ENCODE results near the gene ZNF175. TPM values are rescaled to one million over a fixed set of nuclear protein-coding genes. Genes with fewer than 3 reads are reported as not detected.

The ZNF175 gene
- total RNA-seq, 2 donors from 2014 or later = 10.8 to 11.3 TPM

DNA sequence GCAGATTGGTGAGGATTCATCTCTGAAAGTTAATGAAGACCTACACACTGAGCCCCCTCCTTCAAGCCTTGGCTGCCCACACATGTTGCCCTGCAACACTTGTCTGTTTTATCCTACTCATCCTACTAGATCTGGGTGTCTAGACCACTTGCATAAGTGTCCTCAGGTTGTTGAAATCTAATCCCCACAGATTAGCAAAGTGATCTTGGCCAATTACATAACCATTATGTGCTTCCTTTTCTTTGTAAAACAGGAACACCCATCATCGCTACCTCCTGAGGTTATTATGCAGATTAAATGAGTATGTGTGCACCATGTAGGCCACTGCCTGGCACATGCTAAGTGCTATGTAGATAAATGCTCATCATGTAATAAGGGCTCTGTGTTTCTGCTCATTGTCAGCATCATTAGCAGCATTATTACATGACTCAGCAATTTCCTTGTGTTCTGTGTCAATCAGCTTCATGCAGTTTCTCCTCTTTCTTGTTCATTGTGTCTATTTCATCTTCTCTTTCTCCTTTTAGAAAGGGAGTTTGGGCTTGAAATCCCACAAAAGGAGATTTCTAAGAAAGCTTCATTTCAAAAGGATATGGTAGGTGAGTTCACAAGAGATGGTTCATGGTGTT is 15.1 kb downstream of the ZNF175 start:
- no peaks in the 10 kb centered on the region for H3K4me1 Mint-ChIP-seq
- no peaks in the 10 kb centered on the region for H3K27me3 ChIP-seq (ENCODE audit: control insufficient read depth, insufficient read depth, low read length, poor library complexity, severe bottlenecking)
- no peak overlapping the region for H3K4me3 Mint-ChIP-seq
- H3K27ac ChIP-seq (ENCODE audit: low read depth, low read length) = no peak overlapping the region
- no peak overlapping the region for H3K4me3 ChIP-seq (ENCODE audit: low read length)
- TF ChIP-seq CTCF (conservative IDR thresholded peaks at IDR 0.05) = no peak
- no peaks in the 10 kb centered on the region for H3K4me1 ChIP-seq (ENCODE audit: control insufficient read depth, insufficient read depth, low read length)
- peaks cover 47% of the 10 kb centered on the region for H3K9me3 Mint-ChIP-seq
- DNase-seq = no peak
- H3K9me3 ChIP-seq (ENCODE audit: control insufficient read depth, low read length) = peaks cover 39% of the 10 kb centered on the region
- no peak overlapping the region for H3K9ac ChIP-seq (ENCODE audit: extremely low read depth, low read length, poor library complexity, severe bottlenecking)
- H3K36me3 Mint-ChIP-seq (ENCODE audit: low read depth) = peaks cover 77% of the 10 kb centered on the region
- H3K27me3 Mint-ChIP-seq (ENCODE audit: insufficient read depth) = no peaks in the 10 kb centered on the region
- 89% methylated on average over 1 of the region's 1 CpG; no CpG with 5 or more reads in 1 of the 2 experiments for WGBS, 2 experiments (ENCODE audit: insufficient coverage in 1 of 2, insufficient read length in 1 of 2)
- peaks cover 73% of the 10 kb centered on the region for H3K36me3 ChIP-seq (ENCODE audit: control insufficient read depth, insufficient read depth, low read length)
- H3K27ac Mint-ChIP-seq = no peak overlapping the region

GRCh38 chr19:51586799-51587198 is 15.7 kb downstream of the ZNF175 start:
- WGBS, 2 experiments (ENCODE audit: insufficient coverage in 1 of 2, insufficient read length in 1 of 2) = 96 to 100% methylated on average over 4 of the region's 4 CpGs
- Histone ChIP-seq H3K9ac (ENCODE audit: extremely low read depth, low read length, poor library complexity, severe bottlenecking) (no peak overlapping the region), H3K4me1 (ENCODE audit: control insufficient read depth, insufficient read depth, low read length) (no peaks in the 10 kb centered on the region), H3K9me3 (ENCODE audit: control insufficient read depth, low read length) (peaks cover 39% of the 10 kb centered on the region), H3K27me3 (ENCODE audit: control insufficient read depth, insufficient read depth, low read length, poor library complexity, severe bottlenecking) (no peaks in the 10 kb centered on the region), H3K36me3 (ENCODE audit: control insufficient read depth, insufficient read depth, low read length) (peaks cover 67% of the 10 kb centered on the region), H3K27ac (ENCODE audit: low read depth, low read length) (no peak overlapping the region), H3K4me3 (ENCODE audit: low read length) (peak overlapping the region; percentile 48)
- Mint-ChIP-seq H3K4me1 (no peaks in the 10 kb centered on the region), H3K36me3 (ENCODE audit: low read depth) (peaks cover 71% of the 10 kb centered on the region), H3K4me3 (no peak overlapping the region), H3K9me3 (peaks cover 47% of the 10 kb centered on the region), H3K27me3 (ENCODE audit: insufficient read depth) (no peaks in the 10 kb centered on the region), H3K27ac (no peak overlapping the region)
- no peak for TF ChIP-seq CTCF (conservative IDR thresholded peaks at IDR 0.05)
- no peak for DNase-seq

- peaks cover 47% of the 10 kb centered on the region for H3K9me3 Mint-ChIP-seq
- Histone ChIP-seq H3K4me1 (ENCODE audit: control insufficient read depth, insufficient read depth, low read length) (no peaks in the 10 kb centered on the region), H3K27ac (ENCODE audit: low read depth, low read length) (no peak overlapping the region), H3K4me3 (ENCODE audit: low read length) (peak overlapping the region; percentile 48), H3K27me3 (ENCODE audit: control insufficient read depth, insufficient read depth, low read length, poor library complexity, severe bottlenecking) (no peaks in the 10 kb centered on the region), H3K9ac (ENCODE audit: extremely low read depth, low read length, poor library complexity, severe bottlenecking) (no peak overlapping the region), H3K9me3 (ENCODE audit: control insufficient read depth, low read length) (peaks cover 39% of the 10 kb centered on the region), H3K36me3 (ENCODE audit: control insufficient read depth, insufficient read depth, low read length) (peaks cover 64% of the 10 kb centered on the region)
- 96 to 97% methylated on average over 5 to 9 of the region's 9 CpGs for WGBS, 2 experiments (ENCODE audit: insufficient coverage in 1 of 2, insufficient read length in 1 of 2)
- H3K27me3 Mint-ChIP-seq (ENCODE audit: insufficient read depth) = peaks cover 2% of the 10 kb centered on the region
- H3K36me3 Mint-ChIP-seq (ENCODE audit: low read depth) = peaks cover 65% of the 10 kb centered on the region
- DNase-seq = no peak
- no peak for TF ChIP-seq CTCF (conservative IDR thresholded peaks at IDR 0.05)
- no peak overlapping the region for H3K4me3 Mint-ChIP-seq
- no peaks in the 10 kb centered on the region for H3K4me1 Mint-ChIP-seq
- no peak overlapping the region for H3K27ac Mint-ChIP-seq
Measured at GRCh38 chr19:51587264-51588191, 16.4 kb downstream of the ZNF175 start.
